Anterior cingulate cortex (tissue), 58 donors: ENCODE results near the gene SYT15B.
"Not testable (repeated sequence)": the region's sequence is repeated elsewhere in the genome, so short reads cannot be mapped to it uniquely, and the experiment has no call there.

Source experiments
- DNase-seq, 58 donors: peaks; one replicate each; lab custom pipeline; 2025; lab: John Stamatoyannopoulos, UW

The SYT15B gene

GRCh38 chr10:47763554-47764175, at the start of gene SYT15B:
TSS of gene SYT15B (minus strand) at chr10:47763592. CDS start at chr10:47762640, 952 bp downstream.
- not testable (repeated sequence) for DNase-seq

- DNase-seq = not testable (repeated sequence)
These were observed 16.2 kb upstream of the SYT15B start for GRCh38 chr10:47779590-47779989.

GRCh38 chr10:47775361-47776231, 12.2 kb upstream of the SYT15B start:
- peak in 37 of 58 donors; percentile 4 to 80 (median 26) for DNase-seq

GRCh38 chr10:47770745-47771144, 7.4 kb upstream of the SYT15B start:
- not testable (repeated sequence) for DNase-seq

GRCh38 chr10:47768578-47769115, 5.3 kb upstream of the SYT15B start:
- not testable (repeated sequence) for DNase-seq

- not testable (repeated sequence) for DNase-seq
These were observed 4.7 kb upstream of the SYT15B start for GRCh38 chr10:47768085-47768484.

GRCh38 chr10:47767236-47767635, 3.8 kb upstream of the SYT15B start:
- DNase-seq = not testable (repeated sequence)

- not testable (repeated sequence) for DNase-seq
These were observed 1.8 kb upstream of the SYT15B start for GRCh38 chr10:47765232-47765631.

GRCh38 chr10:47762674-47763553, 478 bp downstream of the SYT15B start:
- not testable (repeated sequence) for DNase-seq

- not testable (repeated sequence) for DNase-seq
These were observed 4.5 kb downstream of the SYT15B start for GRCh38 chr10:47758855-47759254.

- not testable (repeated sequence) for DNase-seq
These were observed 7.2 kb downstream of the SYT15B start for GRCh38 chr10:47756169-47756568.

- not testable (repeated sequence) for DNase-seq
These were observed 9.5 kb downstream of the SYT15B start for GRCh38 chr10:47753871-47754270.

- not testable (repeated sequence) for DNase-seq
These were observed 10.2 kb downstream of the SYT15B start for GRCh38 chr10:47753176-47753575.

GRCh38 chr10:47751821-47752220, 11.6 kb downstream of the SYT15B start:
- not testable (repeated sequence) for DNase-seq

- DNase-seq = not testable (repeated sequence)
These were observed 13.0 kb downstream of the SYT15B start for GRCh38 chr10:47750360-47750759.

- not testable (repeated sequence) for DNase-seq
These were observed 16.5 kb downstream of the SYT15B start for GRCh38 chr10:47746780-47747376.

GRCh38 chr10:47744881-47745280, 18.5 kb downstream of the SYT15B start:
- DNase-seq = not testable (repeated sequence)

GRCh38 chr10:47743611-47744550, 19.5 kb downstream of the SYT15B start:
- DNase-seq = not testable (repeated sequence)

- not testable (repeated sequence) for DNase-seq
These were observed 22.5 kb downstream of the SYT15B start for GRCh38 chr10:47740868-47741267.
